ENCODE results near the gene IL12RB2. TPM values are rescaled to one million over a fixed set of nuclear protein-coding genes. Genes with fewer than 3 reads are reported as not detected.

The IL12RB2 gene
- polyA plus RNA-seq, 3 donors = not detected

DNA sequence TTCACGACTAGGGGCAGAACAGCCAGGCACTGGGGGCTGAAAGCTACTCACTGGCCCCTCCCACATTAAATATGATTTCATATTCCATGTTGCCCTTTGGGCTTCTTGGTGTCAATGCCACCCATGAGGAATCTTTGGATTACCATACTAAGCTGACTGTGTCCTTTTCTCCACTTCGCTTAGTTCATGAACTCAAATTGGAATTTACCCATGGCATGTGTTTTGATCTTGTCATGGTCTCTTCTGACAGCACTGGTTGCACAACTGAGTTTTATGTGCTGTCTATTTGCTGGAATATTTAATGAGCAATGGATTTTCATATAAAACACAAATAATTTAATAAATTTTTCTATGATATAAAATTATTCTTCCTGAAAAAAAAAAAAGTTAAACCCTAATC is 63.4 kb downstream of the IL12RB2 start:
- Histone ChIP-seq H3K36me3 (replicated peaks in 1 of 2; ENCODE audit: control insufficient read depth in 1 of 2, insufficient read depth in 2 of 2, low read length in 2 of 2) (no peaks in the 10 kb centered on the region), H3K4me2 (replicated peaks; ENCODE audit: extremely low read depth, low read length, poor library complexity, severe bottlenecking) (no peak overlapping the region), H2AFZ (ENCODE audit: insufficient read depth, low read depth, low read length, poor library complexity, severe bottlenecking) (no peak overlapping the region), H3K9ac (ENCODE audit: insufficient read depth, low read length, poor library complexity, severe bottlenecking) (no peak overlapping the region), H4K20me1 (ENCODE audit: insufficient read depth, low read length) (no peaks in the 10 kb centered on the region), H3K4me3 (replicated peaks in 1 of 3; ENCODE audit: low read depth in 2 of 3, low read length in 3 of 3) (no peak overlapping the region), H3K4me1 (ENCODE audit: control insufficient read depth in 1 of 2, insufficient read depth in 2 of 2, low read length in 2 of 2) (no peaks in the 10 kb centered on the region), H3K27me3 (ENCODE audit: control insufficient read depth in 2 of 2, insufficient read depth in 2 of 2, low read length in 2 of 2) (no peaks in the 10 kb centered on the region), H3K9me3 (replicated peaks in 1 of 2; ENCODE audit: control insufficient read depth in 1 of 2, insufficient read depth in 1 of 2, low read length in 2 of 2) (no peaks in the 10 kb centered on the region), H3K79me2 (ENCODE audit: insufficient read depth, low read length) (no peaks in the 10 kb centered on the region), H3K27ac (ENCODE audit: low read depth in 1 of 2, low read length in 2 of 2) (no peak overlapping the region)
- peaks cover 0 to 8% (median 0%) of the 10 kb centered on the region in 7 donors for H3K9me3 Mint-ChIP-seq
- H3K4me1 Mint-ChIP-seq = no peaks in the 10 kb centered on the region
- H3K27ac Mint-ChIP-seq = no peak overlapping the region
- H3K4me3 Mint-ChIP-seq = no peak overlapping the region
- intact Hi-C loops (cut with micrococcal nuclease) = no loop called here
- H3K36me3 Mint-ChIP-seq = no peaks in the 10 kb centered on the region
- H3K27me3 Mint-ChIP-seq (ENCODE audit: low read depth in 3 of 3) = peaks cover 0 to 2% (median 0%) of the 10 kb centered on the region in 3 donors
- TF ChIP-seq, protein P1, sequence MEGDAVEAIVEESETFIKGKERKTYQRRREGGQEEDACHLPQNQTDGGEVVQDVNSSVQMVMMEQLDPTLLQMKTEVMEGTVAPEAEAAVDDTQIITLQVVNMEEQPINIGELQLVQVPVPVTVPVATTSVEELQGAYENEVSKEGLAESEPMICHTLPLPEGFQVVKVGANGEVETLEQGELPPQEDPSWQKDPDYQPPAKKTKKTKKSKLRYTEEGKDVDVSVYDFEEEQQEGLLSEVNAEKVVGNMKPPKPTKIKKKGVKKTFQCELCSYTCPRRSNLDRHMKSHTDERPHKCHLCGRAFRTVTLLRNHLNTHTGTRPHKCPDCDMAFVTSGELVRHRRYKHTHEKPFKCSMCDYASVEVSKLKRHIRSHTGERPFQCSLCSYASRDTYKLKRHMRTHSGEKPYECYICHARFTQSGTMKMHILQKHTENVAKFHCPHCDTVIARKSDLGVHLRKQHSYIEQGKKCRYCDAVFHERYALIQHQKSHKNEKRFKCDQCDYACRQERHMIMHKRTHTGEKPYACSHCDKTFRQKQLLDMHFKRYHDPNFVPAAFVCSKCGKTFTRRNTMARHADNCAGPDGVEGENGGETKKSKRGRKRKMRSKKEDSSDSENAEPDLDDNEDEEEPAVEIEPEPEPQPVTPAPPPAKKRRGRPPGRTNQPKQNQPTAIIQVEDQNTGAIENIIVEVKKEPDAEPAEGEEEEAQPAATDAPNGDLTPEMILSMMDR (IDR thresholded peaks at IDR 0.05) = no peak
- DNase-seq = no peak
- WGBS (ENCODE audit: insufficient coverage) = 83% methylated on average over 2 of the region's 2 CpGs

DNA sequence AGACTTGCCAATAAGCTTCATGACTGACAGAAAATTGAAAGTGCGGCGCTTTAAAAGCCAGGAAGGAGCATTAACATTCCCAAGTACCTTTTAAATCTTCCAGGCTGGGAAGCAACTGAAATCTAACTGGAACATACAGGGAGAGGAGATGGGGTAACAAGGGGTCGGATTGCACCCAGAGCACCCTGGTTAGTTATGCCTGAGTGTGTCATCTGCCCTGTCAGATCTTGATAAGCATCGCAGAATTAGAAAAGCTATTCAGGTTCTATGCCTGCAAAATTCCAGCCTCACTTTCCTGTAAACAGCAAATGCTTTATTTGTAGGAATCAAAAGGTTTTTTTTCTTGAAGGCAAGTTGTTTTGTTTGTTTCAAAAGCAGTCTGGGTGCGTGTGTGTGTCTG is 64.0 kb downstream of the IL12RB2 start:
- peaks cover 0 to 8% (median 0%) of the 10 kb centered on the region in 7 donors for H3K9me3 Mint-ChIP-seq
- no peaks in the 10 kb centered on the region for H3K36me3 Mint-ChIP-seq
- H3K36me3 ChIP-seq (replicated peaks in 1 of 2; ENCODE audit: control insufficient read depth in 1 of 2, insufficient read depth in 2 of 2, low read length in 2 of 2) = no peaks in the 10 kb centered on the region
- H3K79me2 ChIP-seq (ENCODE audit: insufficient read depth, low read length) = no peaks in the 10 kb centered on the region
- TF ChIP-seq, protein P1 (IDR thresholded peaks at IDR 0.05) = no peak
- intact Hi-C loops (cut with micrococcal nuclease) = no loop called here
- H3K9ac ChIP-seq (ENCODE audit: insufficient read depth, low read length, poor library complexity, severe bottlenecking) = no peak overlapping the region
- no peak overlapping the region for H3K4me3 ChIP-seq (replicated peaks in 1 of 3; ENCODE audit: low read depth in 2 of 3, low read length in 3 of 3)
- H3K4me2 ChIP-seq (replicated peaks; ENCODE audit: extremely low read depth, low read length, poor library complexity, severe bottlenecking) = no peak overlapping the region
- no peak overlapping the region for H3K27ac Mint-ChIP-seq
- H3K27ac ChIP-seq (ENCODE audit: low read depth in 1 of 2, low read length in 2 of 2) = no peak overlapping the region
- H3K4me3 Mint-ChIP-seq = no peak overlapping the region
- H3K27me3 Mint-ChIP-seq (ENCODE audit: low read depth in 3 of 3) = no peaks in the 10 kb centered on the region
- no peak overlapping the region for H2AFZ ChIP-seq (ENCODE audit: insufficient read depth, low read depth, low read length, poor library complexity, severe bottlenecking)
- H3K4me1 Mint-ChIP-seq = no peaks in the 10 kb centered on the region
- no peak for DNase-seq
- H3K4me1 ChIP-seq (ENCODE audit: control insufficient read depth in 1 of 2, insufficient read depth in 2 of 2, low read length in 2 of 2) = no peaks in the 10 kb centered on the region
- H4K20me1 ChIP-seq (ENCODE audit: insufficient read depth, low read length) = no peaks in the 10 kb centered on the region
- no peaks in the 10 kb centered on the region for H3K9me3 ChIP-seq (replicated peaks in 1 of 2; ENCODE audit: control insufficient read depth in 1 of 2, insufficient read depth in 1 of 2, low read length in 2 of 2)
- no peaks in the 10 kb centered on the region for H3K27me3 ChIP-seq (ENCODE audit: control insufficient read depth in 2 of 2, insufficient read depth in 2 of 2, low read length in 2 of 2)
- WGBS (ENCODE audit: insufficient coverage) = 70% methylated on average over 2 of the region's 5 CpGs
